ENCODE results near the gene NAIF1. TPM values are rescaled to one million over a fixed set of nuclear protein-coding genes. Genes with fewer than 3 reads are reported as not detected.
A peak's percentile ranks its signal among the peaks of the same experiment; 100 is the strongest.

Gene NAIF1
- total RNA-seq, 1 experiment from 2014 or later, result 12.4 TPM

DNA sequence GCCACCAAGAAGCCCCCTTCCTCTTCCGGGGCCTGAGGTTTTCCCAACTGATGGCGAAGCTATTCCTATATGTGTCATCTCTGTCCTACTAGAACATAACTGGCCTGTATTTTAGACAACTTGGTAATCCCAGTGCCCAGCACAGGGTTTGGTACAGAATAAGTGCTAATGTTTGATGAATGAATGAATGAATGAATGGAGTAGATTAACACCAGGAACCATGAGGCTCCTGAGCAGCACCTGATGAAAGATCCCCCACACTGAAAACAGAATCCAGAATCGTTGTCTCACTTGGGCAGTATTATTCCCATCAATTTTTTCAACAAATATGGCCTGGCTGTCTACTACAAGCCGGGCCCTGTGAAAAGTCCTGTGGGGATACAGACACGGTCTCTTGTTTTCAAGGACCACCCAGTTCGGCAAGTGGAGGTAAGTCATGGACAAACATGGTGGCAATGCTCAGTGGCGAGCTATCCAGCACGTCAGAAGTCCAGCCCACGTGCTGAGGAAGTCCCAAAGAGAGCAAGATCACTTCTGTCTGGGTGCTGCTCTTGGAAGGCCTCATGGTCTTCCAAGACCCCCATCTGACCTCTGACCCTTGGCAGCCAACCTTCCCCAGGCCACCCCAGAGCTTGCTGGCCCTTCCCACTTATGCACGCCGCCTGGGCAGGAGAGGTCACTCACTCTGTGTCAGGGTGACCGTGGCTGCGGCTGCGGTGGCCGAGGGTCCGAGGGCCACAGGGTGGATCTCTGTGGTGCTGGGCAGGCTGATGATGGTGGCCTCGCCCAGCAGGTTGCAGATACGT, 1.0 kb downstream of the NAIF1 start:
- Histone ChIP-seq H3K27ac (0 out of 2 replicates have a peak overlapping the region, but pooled peaks have one; percentile 62), H3K4me1 (replicated peaks) (peaks cover 25% of the 10 kb centered on the region), H3K4me3 (peak overlapping the region; percentile 92), H3K36me3 (peaks cover 16% of the 10 kb centered on the region), H3K27me3 (replicated peaks) (no peaks in the 10 kb centered on the region), H3K9me3 (replicated peaks) (no peaks in the 10 kb centered on the region)
- DNase-seq (ENCODE audit: low read depth in 1 of 2, low spot score in 2 of 2), result no peak

GRCh38 chr9:128062846-128063831, 4.0 kb downstream of the NAIF1 start:
- no peaks in the 10 kb centered on the region for H3K27me3 ChIP-seq (replicated peaks)
- no peak for DNase-seq (ENCODE audit: low read depth in 1 of 2, low spot score in 2 of 2)
- H3K36me3 ChIP-seq, result peaks cover 7% of the 10 kb centered on the region
- no peaks in the 10 kb centered on the region for H3K9me3 ChIP-seq (replicated peaks)
- H3K4me3 ChIP-seq, result no peak overlapping the region
- H3K4me1 ChIP-seq (replicated peaks), result peaks cover 13% of the 10 kb centered on the region
- H3K27ac ChIP-seq, result no peak overlapping the region

GRCh38 chr9:128062279-128062678, 4.8 kb downstream of the NAIF1 start:
- H3K27ac ChIP-seq, result no peak overlapping the region
- H3K9me3 ChIP-seq (replicated peaks), result no peaks in the 10 kb centered on the region
- DNase-seq (ENCODE audit: low read depth in 1 of 2, low spot score in 2 of 2), result no peak
- H3K36me3 ChIP-seq, result peaks cover 7% of the 10 kb centered on the region
- H3K27me3 ChIP-seq (replicated peaks), result no peaks in the 10 kb centered on the region
- peaks cover 19% of the 10 kb centered on the region for H3K4me1 ChIP-seq (replicated peaks)
- no peak overlapping the region for H3K4me3 ChIP-seq

DNA sequence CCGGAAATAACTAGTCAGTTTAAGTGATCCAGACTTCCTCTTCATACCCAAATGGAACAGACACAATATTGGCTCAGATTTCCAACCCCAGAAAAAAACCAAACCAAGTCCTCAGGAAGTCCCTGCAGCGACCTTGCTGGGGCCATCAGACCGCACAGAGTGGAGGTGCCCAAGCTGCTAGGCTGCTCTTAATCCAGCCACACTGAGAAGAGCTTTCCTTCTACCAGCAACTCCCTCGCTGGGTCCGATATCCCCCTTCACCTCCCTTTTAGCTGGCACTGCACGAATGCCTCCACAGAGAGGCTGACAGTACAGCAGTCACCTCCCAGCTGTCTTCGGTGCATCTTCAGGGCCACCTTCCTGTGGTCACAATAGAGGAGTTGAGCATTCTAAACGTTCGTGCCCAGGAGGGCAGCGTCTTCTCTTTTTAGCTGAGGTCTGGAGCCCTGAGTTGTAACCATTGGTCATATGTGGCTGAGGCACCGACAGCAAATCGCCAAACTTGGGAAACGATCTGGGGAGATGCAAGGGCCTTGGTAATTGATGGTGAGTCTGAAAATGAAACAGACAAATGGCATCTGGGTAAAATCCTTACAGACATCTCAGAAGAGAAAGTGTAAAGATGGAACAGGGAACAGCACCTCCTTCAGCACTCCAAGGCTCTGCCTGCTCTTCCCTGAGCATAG, 5.7 kb downstream of the NAIF1 start:
- DNase-seq (ENCODE audit: low read depth in 1 of 2, low spot score in 2 of 2), result no peak
- Histone ChIP-seq H3K27me3 (replicated peaks) (no peaks in the 10 kb centered on the region), H3K9me3 (replicated peaks) (no peaks in the 10 kb centered on the region), H3K4me3 (no peak overlapping the region), H3K4me1 (replicated peaks) (peaks cover 14% of the 10 kb centered on the region), H3K27ac (no peak overlapping the region), H3K36me3 (peaks cover 7% of the 10 kb centered on the region)

DNA sequence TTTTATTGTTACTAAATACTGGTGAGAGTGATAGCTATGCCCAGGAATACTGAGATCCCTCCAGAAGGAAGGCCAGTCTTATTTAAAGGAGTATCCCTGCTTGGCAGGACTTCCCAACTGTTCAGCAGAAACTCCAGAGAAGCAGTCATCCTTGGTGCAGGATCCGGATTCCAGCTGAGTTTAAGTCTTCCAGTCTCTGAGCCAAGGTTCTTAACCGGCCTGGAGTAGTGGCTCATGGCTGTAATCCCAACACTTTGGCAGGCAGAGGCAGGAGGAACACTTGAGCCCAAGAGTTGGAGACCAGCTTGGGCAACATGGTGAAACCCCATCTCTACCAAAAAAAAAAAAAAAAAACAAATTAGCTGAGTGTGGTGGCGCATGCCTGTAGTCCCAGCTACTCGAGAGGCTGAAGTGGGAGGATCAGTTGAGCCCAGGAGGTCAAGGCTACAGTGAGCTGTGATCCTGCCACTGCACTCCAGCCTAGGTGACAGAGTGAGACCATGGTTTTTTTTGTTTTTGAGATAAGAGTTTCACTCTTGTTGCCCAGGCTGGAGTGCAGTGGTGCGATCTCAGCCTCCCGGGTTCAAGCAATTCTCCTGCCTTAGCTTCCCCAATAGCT, 7.6 kb downstream of the NAIF1 start:
- H3K27me3 ChIP-seq (replicated peaks), result no peaks in the 10 kb centered on the region
- DNase-seq (ENCODE audit: low read depth in 1 of 2, low spot score in 2 of 2), result no peak
- no peak overlapping the region for H3K4me3 ChIP-seq
- no peak overlapping the region for H3K27ac ChIP-seq
- peaks cover 7% of the 10 kb centered on the region for H3K36me3 ChIP-seq
- H3K4me1 ChIP-seq (replicated peaks), result peaks cover 8% of the 10 kb centered on the region
- no peaks in the 10 kb centered on the region for H3K9me3 ChIP-seq (replicated peaks)

DNA sequence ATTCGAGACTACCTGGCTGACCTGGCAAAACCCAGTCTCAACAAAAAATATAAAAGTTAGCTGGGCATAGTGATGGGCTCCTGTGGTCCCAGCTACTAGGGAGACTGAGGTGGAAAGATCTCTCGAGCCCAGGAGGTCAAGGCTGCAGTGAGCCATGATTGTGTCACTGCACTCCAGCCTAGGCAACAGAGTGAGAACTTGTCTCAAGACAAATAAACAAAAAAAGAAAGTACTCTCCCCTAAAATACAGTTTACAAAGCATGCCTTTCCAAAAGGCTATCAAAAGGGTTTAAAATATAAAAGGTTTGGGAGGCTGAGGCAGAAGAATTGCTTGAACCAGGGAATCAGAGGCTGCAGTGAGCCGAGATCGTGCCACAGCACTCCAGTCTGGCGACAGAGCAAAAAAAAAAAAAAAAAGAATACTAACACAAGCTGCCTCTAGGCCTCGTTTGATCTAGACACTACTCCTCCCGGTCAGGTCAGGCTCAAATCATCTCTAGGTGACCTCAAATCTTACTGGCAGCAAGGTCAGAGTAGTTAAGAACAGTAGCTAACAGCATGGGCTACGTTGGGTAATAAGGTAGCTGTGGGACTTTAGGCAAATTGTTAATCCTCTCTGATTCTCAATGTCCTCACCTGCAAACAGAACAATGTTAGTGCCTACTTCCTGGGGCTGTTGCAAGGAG, 9.3 kb downstream of the NAIF1 start:
- Histone ChIP-seq H3K27ac (no peak overlapping the region), H3K4me1 (replicated peaks) (peaks cover 8% of the 10 kb centered on the region), H3K9me3 (replicated peaks) (no peaks in the 10 kb centered on the region), H3K27me3 (replicated peaks) (no peaks in the 10 kb centered on the region), H3K36me3 (peaks cover under 1% of the 10 kb centered on the region), H3K4me3 (no peak overlapping the region)
- no peak for DNase-seq (ENCODE audit: low read depth in 1 of 2, low spot score in 2 of 2)

DNA sequence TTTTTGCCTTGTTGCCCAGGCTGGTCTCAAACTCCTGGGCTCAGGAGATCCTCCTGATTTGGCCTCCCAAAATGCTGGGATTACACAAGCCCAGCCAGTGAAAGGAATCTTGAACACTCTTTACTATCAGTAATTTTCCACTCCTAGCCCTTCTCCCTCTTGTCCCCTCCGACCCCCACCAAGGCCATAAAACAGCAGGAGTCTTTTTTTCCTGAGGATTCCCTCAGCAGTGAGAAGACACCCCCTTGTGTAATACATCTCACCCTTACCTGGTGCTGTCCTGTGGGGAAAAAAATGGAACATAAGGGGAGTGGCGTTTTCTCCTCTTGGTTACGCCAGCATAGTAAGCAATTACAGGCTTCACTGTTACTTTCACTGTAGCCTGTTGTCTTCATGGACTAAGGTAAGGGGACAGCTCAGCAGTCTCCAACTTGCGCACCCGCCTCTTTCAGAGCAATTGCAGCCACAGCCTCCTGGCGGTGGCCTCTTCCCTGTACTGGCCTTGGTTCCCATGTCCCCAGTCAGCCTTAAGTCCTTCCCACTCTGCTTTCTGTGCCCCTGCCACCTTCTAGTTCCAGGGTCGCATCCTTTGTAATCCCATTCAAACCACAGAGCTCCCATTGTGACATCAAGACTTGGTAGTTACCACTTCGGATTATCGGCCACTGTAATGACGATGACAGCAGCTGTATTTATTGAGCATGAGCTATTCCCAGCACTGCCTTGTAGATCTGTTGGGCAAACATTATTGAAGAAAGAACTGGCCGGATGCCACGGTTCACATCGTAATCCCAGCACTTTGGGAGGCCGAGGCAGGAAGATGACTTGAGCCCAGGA, 10.0 kb downstream of the NAIF1 start:
- H3K9me3 ChIP-seq (replicated peaks), result no peaks in the 10 kb centered on the region
- no peaks in the 10 kb centered on the region for H3K27me3 ChIP-seq (replicated peaks)
- DNase-seq (ENCODE audit: low read depth in 1 of 2, low spot score in 2 of 2), result no peak
- no peaks in the 10 kb centered on the region; the same call in 1 of the 2 replicates for H3K36me3 ChIP-seq
- H3K4me1 ChIP-seq (replicated peaks), result peaks cover 8% of the 10 kb centered on the region
- H3K4me3 ChIP-seq, result no peak overlapping the region
- no peak overlapping the region for H3K27ac ChIP-seq

DNA sequence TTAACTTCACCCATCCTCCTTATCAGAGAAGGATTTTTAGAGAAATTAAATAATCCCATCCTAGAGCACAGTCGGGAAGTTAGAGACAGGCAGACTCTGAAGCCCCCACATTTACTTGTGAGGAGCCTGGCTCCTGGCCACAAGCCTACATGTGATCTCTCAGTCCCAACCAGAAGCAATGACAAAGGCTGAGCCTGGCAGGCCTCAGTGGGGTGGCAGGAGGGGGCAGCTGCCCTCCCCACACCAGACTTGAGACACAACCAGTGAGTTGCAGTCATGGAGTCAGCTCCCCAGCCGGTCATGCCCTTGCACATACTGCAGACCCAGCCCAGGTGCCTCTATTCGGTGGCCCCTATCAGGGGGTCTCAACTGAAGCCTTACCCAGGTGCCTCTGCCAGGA, 11.0 kb downstream of the NAIF1 start:
- H3K27ac ChIP-seq, result no peak overlapping the region

DNA sequence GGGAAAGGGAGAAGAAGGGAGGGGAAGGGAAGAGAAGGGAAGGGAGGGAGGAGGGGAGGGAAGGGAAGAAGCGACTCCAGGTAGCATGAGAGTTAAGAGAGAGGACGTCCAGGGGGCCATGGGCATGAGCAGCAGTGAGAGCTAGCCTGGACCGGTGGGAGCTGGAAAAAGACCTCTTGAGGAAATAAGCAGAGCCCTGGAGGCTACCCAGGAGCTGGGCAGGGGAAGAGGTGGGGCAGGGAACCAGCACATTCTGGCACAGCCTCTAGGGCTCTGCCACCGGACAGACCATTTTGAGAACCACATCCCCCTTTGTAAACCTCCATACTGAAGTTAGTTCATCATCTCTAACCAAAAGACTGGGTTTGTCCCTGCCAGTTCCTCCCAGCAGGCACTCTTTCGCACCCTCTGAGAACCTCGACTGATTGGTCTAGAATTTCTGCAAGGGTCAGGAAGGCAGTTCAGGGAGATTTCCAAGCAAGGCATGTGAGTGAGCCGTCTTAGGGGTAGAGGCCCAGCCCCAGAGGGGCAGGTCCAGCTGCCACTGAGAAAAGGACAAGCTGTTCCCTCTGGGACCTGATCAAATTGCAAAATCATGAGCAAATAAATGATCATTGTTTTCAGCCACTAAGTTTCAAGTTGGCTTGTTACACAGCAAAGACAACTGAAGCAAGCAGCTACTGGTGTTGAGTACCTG, 11.6 kb downstream of the NAIF1 start:
- no peak for DNase-seq (ENCODE audit: low read depth in 1 of 2, low spot score in 2 of 2)
- H3K4me3 ChIP-seq, result no peak overlapping the region
- no peaks in the 10 kb centered on the region for H3K9me3 ChIP-seq (replicated peaks)
- H3K27me3 ChIP-seq (replicated peaks), result no peaks in the 10 kb centered on the region
- H3K4me1 ChIP-seq (replicated peaks), result peaks cover 22% of the 10 kb centered on the region
- no peaks in the 10 kb centered on the region for H3K36me3 ChIP-seq
- no peak overlapping the region for H3K27ac ChIP-seq

More for the DNA sequence above, 11.0 kb downstream of the NAIF1 start:
- DNase-seq (ENCODE audit: low read depth in 1 of 2, low spot score in 2 of 2), result no peak
- Histone ChIP-seq H3K36me3 (no peaks in the 10 kb centered on the region), H3K27me3 (replicated peaks) (no peaks in the 10 kb centered on the region), H3K4me1 (replicated peaks) (peaks cover 16% of the 10 kb centered on the region), H3K4me3 (no peak overlapping the region), H3K9me3 (replicated peaks) (no peaks in the 10 kb centered on the region)

GRCh38 chr9:128054087-128054486, 13.0 kb downstream of the NAIF1 start:
- Histone ChIP-seq H3K27ac (no peak overlapping the region), H3K9me3 (replicated peaks) (no peaks in the 10 kb centered on the region), H3K4me1 (replicated peaks) (peaks cover 27% of the 10 kb centered on the region), H3K27me3 (replicated peaks) (no peaks in the 10 kb centered on the region), H3K36me3 (no peaks in the 10 kb centered on the region), H3K4me3 (no peak overlapping the region)
- no peak for DNase-seq (ENCODE audit: low read depth in 1 of 2, low spot score in 2 of 2)

DNA sequence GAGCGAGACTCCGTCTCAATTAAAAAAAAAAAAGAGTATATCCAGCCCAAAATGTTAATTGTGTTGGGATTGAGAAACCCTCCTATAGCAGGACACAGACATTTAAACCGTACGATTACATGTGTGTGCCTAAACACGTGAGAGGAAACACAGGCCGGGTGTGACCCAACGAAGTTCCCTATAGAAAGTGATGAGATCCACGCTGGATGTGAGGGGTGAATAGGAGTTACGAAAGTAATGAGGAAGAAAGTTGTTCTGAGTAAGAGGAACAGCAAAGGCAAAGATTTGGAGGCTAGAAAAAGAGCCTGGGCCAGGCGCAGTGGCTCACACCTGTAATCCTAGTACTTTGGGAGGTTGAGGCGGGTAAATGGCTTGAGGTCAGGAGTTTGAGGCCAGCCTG, 13.6 kb downstream of the NAIF1 start:
- Histone ChIP-seq H3K27me3 (replicated peaks) (no peaks in the 10 kb centered on the region), H3K4me1 (replicated peaks) (peaks cover 27% of the 10 kb centered on the region), H3K9me3 (replicated peaks) (no peaks in the 10 kb centered on the region), H3K27ac (no peak overlapping the region), H3K36me3 (no peaks in the 10 kb centered on the region), H3K4me3 (no peak overlapping the region)
- DNase-seq (ENCODE audit: low read depth in 1 of 2, low spot score in 2 of 2), result no peak
